GM21737 (cell line): Measurements from ENCODE around the gene FH.

Source experiments
- ATAC-seq: cut with Tn5 transposase; IDR thresholded peaks from one replicate; pipeline ENCODE4 v1.9.1; 2021; ENCODE audit warnings: mild to moderate bottlenecking, moderate library complexity; ENCODE audit not compliant: unreplicated experiment

The FH gene

DNA sequence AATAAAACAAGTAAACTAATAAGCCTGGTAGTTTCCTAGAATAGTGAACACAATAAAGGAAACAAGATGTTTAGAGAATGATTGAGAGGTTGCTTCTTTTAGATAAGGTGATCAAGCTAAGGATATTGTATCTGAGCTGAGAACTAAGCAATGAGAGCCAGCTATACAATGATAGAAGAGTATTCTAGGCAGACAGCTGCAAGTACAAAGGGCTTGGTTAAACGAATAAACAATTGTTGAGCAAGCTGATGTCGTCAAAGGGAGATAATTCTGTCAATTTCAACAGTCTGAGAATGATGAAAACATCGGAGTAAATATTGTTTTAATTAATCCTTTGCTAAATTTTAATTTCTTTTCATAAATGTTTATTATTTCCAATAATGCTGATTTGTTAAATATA, 5.5 kb upstream of the FH start:
- ATAC-seq, result no peak

GRCh38 chr1:241521718-241522117, 2.2 kb upstream of the FH start:
- ATAC-seq, result no peak

DNA sequence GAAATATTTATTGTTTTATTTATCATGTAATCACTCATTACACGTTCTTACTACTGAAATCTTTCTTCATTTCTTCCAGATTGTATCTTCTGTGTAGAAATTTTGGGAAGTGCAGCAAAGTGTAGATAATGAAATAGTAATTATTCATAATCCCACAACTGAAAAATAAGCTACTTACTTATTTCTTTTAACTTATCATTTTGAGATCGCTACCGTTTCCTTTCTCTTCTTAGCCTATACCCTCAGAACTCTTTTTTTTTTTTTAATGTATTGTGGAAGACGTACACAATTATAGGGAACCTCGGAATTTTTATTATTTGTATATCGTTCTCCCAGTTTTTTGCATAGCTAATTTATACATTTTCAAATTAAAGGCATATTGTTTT, 518 bp upstream of the FH start:
- no peak for ATAC-seq

GRCh38 chr1:241518476-241519307, 863 bp downstream of the FH start:
- ATAC-seq, result peak; percentile 31

GRCh38 chr1:241513378-241513777, 6.2 kb downstream of the FH start:
- ATAC-seq, result no peak

DNA sequence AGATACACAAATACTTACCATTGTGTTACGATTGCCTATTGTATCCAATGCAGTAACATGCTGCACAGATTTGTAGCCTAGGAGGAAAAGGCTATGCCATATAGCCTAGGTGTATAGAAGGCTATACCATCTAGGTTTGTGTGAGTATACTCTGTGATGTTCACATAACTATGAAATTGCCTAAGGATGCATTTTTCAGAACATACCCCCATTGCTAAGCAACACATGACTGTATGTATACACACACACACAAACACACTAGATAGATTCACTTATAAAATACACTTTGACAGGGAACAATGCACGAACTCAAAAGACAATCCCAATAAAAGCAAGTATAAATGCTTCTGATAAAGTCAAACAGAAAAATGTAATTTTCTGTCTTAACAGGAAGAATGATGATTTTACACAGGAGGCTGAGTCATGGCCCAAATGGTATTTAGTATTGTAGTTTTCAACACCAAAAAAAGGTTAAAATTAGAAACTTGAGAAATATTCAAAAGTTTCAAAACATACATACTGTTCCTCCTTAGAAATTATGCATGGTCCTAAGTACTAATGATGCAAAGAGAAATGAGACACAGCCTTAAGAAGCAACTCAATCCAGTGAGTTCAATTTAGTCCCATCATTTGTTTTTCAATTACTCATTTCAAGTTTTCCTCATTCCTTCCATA, 12.2 kb downstream of the FH start:
- ATAC-seq, result no peak

GRCh38 chr1:241503444-241503843, 16.1 kb downstream of the FH start:
- no peak for ATAC-seq

DNA sequence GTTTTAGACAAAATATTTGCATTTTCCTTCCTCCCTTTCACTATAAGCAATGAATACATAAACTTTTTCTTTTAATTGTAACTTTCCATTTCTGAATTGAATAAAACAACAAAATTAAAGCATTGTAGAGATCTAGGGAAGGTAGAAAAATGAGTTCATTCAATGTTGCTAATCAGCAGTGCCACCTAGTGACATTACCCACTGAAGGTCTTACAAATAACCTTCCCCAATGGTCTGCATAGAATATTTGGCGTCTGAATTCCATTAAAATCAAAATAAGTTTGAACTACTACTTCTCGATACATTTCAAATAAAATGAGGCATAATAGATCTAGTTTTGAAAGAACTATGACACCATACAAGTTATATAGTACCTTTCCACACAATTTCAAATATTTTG, 19.6 kb downstream of the FH start:
- ATAC-seq, result no peak

- ATAC-seq, result no peak
Observed at GRCh38 chr1:241495741-241496140, 23.8 kb downstream of the FH start.

GRCh38 chr1:241488739-241489138, 30.8 kb downstream of the FH start:
- no peak for ATAC-seq

DNA sequence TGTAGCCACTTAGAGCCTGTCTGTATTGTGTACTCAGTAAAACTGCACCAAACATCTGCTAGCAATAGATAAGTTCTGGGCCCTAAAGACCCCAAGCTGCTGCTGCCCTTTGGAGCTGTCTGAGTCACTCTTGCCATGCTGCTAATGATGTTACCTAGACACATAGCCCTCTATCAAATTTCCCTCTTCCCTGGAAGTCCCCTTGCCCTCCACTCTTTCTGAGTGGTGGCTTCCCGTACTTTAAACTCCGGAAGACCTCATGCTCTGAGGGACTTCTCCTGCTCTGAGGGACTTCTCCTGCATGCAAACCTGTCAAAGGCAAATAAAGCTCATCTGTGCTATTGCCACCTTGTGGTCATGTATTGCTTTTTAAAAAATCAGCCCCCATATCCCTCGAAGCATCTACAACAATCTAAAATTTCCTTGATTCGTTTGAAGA, 34.0 kb downstream of the FH start:
- peak; percentile 56 for ATAC-seq

- ATAC-seq, result peak; percentile 74
Observed at GRCh38 chr1:241485145-241485544, 34.4 kb downstream of the FH start.

DNA sequence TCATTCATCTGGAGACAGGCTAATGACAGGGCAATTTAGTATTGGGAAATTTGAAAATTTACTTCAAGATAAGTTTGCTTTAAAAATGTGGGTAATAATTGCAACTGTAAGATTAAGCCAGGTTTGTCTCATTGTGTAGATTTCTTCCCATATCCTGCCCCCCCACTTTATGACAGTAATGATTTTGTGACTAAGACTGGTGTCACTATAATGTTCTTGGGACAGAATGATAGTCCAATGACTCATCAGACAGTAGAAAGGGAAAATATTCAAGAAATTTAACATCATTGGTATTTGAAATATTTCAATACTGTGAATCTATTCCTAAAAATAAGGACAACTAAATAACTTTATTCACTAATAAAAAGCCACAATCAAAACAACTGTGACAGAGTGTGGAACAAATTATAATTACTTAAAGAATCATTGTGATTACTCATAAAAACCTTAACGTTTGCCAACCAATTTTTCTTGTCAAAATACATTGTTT, 36.7 kb downstream of the FH start:
- ATAC-seq, result no peak

GRCh38 chr1:241479294-241479693, 40.3 kb downstream of the FH start:
- ATAC-seq, result no peak

- ATAC-seq, result no peak
Observed at GRCh38 chr1:241475671-241476070, 43.9 kb downstream of the FH start.

GRCh38 chr1:241473026-241473425, 46.5 kb downstream of the FH start:
- ATAC-seq, result no peak

GRCh38 chr1:241470908-241471590, 48.5 kb downstream of the FH start:
- no peak for ATAC-seq

- no peak for ATAC-seq
Observed at GRCh38 chr1:241470361-241470760, 49.2 kb downstream of the FH start.

DNA sequence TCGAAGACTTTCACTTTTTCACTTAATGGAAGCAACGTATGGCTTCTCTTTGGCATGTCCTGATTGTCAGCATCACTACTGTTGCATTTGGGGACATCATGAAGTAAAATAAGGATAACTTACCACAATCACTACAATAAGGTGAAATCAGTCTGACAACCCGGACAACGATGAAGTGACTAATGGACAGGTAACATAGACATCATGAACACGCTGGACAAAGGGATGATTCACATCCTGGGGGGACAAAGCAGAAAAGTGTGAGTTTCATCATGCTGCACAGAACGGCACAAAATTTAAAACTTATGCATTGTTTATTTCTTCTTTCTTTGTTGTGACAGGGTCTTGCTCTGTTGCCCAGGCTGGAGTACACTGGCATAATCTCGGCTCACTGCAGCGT, 53.9 kb downstream of the FH start:
- no peak for ATAC-seq

GRCh38 chr1:241464985-241465384, 54.6 kb downstream of the FH start:
- no peak for ATAC-seq

DNA sequence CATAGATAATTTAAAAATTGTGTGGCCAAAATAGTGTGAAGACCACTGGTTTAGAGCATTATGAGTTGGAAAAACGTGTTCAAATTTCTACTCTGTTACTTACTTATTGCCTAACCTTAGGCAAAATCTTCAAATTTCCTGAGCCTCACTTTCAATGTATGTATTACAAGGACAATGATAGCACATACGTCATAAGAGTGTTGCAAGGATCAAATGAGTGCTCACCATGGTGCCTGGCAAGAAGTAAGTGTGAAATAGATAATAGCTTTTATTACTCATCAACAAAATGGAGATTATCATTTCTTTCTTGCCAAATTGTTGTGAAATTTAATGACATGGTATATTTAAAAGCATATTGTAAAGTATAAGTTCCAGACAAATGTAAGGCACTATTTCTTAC, 57.2 kb downstream of the FH start:
- ATAC-seq, result no peak
